Uterus (tissue), 2 donors: Measurements from ENCODE around the gene TK1.

ENCODE experiments used
- POLR2A ChIP-seq, 2 donors: fragments of 450-650 bp; IDR thresholded peaks; one replicate each; pipeline ENCODE4 v1.6.1; 2016; ENCODE audit warnings: antibody characterized with exemption in 2 of 2, mild to moderate bottlenecking in 1 of 2, moderate library complexity in 1 of 2
- TF ChIP-seq, protein P1 (sequence below), 4 experiments: fragments of 200-600 bp in 2 of 4; fragments of 450-650 bp in 2 of 4; sonication (generic) in 2 of 4; IDR thresholded peaks; one replicate each; pipeline ENCODE4 v1.5.1; 2016 to 2019; ENCODE audit warnings: antibody characterized with exemption in 4 of 4, mild to moderate bottlenecking in 2 of 4, moderate library complexity in 1 of 4

DNA sequence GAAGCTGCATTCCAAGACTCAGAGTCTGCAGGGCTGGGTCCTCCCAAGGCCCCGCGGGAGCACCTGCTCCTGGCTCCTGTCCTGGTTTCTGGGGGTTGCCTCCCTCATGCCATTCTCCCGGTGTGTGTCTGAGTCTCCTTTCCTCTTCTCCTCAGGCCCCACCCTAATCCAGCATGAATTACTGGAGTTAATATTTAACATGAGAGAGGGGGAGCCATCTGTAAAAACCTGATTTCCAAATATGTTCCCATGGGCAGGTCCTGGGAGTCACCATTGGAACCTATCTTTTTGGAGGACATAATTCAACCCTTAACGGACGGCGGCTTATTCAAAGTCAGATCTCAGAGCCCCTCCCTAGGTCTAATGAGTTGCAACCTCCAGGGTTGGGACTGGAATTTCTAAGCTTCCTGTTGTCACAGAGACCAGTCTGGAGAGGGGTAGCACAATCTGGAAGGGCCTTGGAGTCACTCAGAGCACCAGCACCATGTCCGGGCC, 35.3 kb downstream of the TK1 start:
- no peak for TF ChIP-seq POLR2A (IDR thresholded peaks at IDR 0.05)
- TF ChIP-seq, protein P1, sequence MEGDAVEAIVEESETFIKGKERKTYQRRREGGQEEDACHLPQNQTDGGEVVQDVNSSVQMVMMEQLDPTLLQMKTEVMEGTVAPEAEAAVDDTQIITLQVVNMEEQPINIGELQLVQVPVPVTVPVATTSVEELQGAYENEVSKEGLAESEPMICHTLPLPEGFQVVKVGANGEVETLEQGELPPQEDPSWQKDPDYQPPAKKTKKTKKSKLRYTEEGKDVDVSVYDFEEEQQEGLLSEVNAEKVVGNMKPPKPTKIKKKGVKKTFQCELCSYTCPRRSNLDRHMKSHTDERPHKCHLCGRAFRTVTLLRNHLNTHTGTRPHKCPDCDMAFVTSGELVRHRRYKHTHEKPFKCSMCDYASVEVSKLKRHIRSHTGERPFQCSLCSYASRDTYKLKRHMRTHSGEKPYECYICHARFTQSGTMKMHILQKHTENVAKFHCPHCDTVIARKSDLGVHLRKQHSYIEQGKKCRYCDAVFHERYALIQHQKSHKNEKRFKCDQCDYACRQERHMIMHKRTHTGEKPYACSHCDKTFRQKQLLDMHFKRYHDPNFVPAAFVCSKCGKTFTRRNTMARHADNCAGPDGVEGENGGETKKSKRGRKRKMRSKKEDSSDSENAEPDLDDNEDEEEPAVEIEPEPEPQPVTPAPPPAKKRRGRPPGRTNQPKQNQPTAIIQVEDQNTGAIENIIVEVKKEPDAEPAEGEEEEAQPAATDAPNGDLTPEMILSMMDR (IDR thresholded peaks at IDR 0.05), result no peak
